Loucy (cell line): ENCODE measurements around the gene FARS2.

Experiments used
- EZH2phosphoT487 ChIP-seq: fragments of 200-600 bp; IDR thresholded peaks from 2 replicates; pipeline ENCODE4 v1.6.1; 2018; ENCODE audit warnings: antibody characterized with exemption, mild to moderate bottlenecking, moderate library complexity, borderline replicate concordance
- TF ChIP-seq, protein P1 (sequence below): fragments of 200-600 bp; sonication (generic); conservative IDR thresholded peaks from 2 replicates; pipeline ENCODE4 v1.5.1; 2014; ENCODE audit warnings: mild to moderate bottlenecking, antibody characterized with exemption, low read length

DNA sequence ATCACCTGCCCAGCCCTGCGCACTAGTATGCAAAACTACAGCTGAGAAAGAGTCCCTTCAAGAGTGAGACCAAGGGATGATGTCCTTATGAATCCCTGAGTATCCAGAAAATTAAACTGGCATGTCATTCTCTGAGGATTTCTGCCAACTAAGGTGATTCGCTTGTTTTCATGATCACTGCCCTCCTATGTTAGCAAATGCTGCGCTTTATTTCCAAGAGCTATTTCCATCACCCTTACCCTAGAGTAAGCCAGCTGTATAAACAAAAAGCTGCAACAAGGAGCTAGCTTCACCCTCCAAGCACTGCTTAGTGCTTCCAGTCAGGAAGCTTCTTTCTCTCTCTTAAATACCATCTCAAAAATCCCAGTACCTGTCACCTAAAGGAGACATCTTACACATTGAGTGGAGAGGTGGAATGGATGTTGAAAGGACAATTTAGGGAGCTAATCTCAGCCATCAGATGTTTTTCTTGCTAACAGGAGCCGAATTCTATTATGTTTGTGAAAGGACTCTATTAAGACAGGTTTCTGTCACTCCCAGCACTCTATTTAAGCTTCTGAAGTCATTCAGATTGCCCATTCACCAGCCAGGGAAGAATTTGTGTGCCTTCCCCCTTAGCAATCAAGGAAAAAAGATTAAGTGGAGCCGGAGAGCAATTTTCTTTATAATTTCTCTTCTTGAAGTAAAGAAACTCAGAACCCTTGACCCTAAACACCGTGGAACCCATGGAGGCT is 423.2 kb downstream of the FARS2 start:
- TF ChIP-seq, protein P1, sequence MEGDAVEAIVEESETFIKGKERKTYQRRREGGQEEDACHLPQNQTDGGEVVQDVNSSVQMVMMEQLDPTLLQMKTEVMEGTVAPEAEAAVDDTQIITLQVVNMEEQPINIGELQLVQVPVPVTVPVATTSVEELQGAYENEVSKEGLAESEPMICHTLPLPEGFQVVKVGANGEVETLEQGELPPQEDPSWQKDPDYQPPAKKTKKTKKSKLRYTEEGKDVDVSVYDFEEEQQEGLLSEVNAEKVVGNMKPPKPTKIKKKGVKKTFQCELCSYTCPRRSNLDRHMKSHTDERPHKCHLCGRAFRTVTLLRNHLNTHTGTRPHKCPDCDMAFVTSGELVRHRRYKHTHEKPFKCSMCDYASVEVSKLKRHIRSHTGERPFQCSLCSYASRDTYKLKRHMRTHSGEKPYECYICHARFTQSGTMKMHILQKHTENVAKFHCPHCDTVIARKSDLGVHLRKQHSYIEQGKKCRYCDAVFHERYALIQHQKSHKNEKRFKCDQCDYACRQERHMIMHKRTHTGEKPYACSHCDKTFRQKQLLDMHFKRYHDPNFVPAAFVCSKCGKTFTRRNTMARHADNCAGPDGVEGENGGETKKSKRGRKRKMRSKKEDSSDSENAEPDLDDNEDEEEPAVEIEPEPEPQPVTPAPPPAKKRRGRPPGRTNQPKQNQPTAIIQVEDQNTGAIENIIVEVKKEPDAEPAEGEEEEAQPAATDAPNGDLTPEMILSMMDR, result no peak
- TF ChIP-seq EZH2phosphoT487, result no peak
